Measurements from ENCODE around the gene TWIST2.

Gene TWIST2

GRCh38 chr2:238882082-238882755 is 34.3 kb downstream of the TWIST2 start:
- Mint-ChIP-seq H3K27ac (no peak overlapping the region), H3K9me3 (peaks cover 3% of the 10 kb centered on the region), H3K36me3 (no peaks in the 10 kb centered on the region), H3K4me3 (no peak overlapping the region), H3K27me3 (peaks cover 35% of the 10 kb centered on the region), H3K4me1 (no peaks in the 10 kb centered on the region)
- no peak for ATAC-seq

DNA sequence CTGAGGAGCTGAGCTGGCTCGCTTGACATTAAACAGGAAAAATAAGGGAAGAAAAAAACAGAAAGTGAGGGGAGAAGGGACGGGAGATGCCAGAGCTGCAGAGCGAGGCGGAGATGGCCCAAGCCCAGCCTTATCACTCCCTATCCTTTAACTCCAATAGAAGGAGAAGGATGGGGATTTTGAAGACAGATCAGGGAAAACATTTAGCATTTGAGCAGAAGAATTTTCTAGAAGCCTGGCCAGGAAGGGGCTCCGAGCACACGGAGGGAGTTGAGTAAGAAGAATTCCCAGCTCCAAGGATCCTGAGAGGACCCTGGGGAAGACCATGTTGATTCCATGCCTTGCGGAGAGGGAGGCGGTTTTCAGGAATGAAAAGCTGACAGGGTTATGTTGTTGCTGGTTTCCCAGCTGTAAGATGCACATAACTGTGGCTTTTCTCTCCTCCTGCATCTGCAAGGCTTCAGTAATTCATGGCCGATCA is 35.6 kb downstream of the TWIST2 start:
- Mint-ChIP-seq H3K27me3 (peaks cover 35% of the 10 kb centered on the region), H3K27ac (no peak overlapping the region), H3K36me3 (no peaks in the 10 kb centered on the region), H3K4me3 (no peak overlapping the region), H3K9me3 (peaks cover 3% of the 10 kb centered on the region), H3K4me1 (no peaks in the 10 kb centered on the region)
- no peak for ATAC-seq

- no peak for ATAC-seq
- Mint-ChIP-seq H3K27me3 (peaks cover 35% of the 10 kb centered on the region), H3K27ac (no peak overlapping the region), H3K36me3 (no peaks in the 10 kb centered on the region), H3K4me1 (no peaks in the 10 kb centered on the region), H3K9me3 (peaks cover 3% of the 10 kb centered on the region), H3K4me3 (no peak overlapping the region)
These were observed 36.4 kb downstream of the TWIST2 start for GRCh38 chr2:238884122-238884811.

GRCh38 chr2:238884812-238885408 is 37.0 kb downstream of the TWIST2 start:
- Mint-ChIP-seq H3K36me3 (no peaks in the 10 kb centered on the region), H3K27me3 (peaks cover 35% of the 10 kb centered on the region), H3K27ac (no peak overlapping the region), H3K4me3 (no peak overlapping the region), H3K4me1 (no peaks in the 10 kb centered on the region), H3K9me3 (peaks cover 3% of the 10 kb centered on the region)
- no peak for ATAC-seq

GRCh38 chr2:238886453-238887094 is 38.7 kb downstream of the TWIST2 start:
- no peak for ATAC-seq
- Mint-ChIP-seq H3K9me3 (peaks cover 3% of the 10 kb centered on the region), H3K4me1 (no peaks in the 10 kb centered on the region), H3K27me3 (peaks cover 35% of the 10 kb centered on the region), H3K4me3 (no peak overlapping the region), H3K27ac (no peak overlapping the region), H3K36me3 (no peaks in the 10 kb centered on the region)

- Mint-ChIP-seq H3K4me1 (no peaks in the 10 kb centered on the region), H3K27ac (no peak overlapping the region), H3K4me3 (no peak overlapping the region), H3K27me3 (peaks cover 35% of the 10 kb centered on the region), H3K36me3 (no peaks in the 10 kb centered on the region), H3K9me3 (no peaks in the 10 kb centered on the region)
- ATAC-seq: no peak
These were observed 39.7 kb downstream of the TWIST2 start for GRCh38 chr2:238887616-238888015.

GRCh38 chr2:238888781-238889180 is 40.9 kb downstream of the TWIST2 start:
- no peaks in the 10 kb centered on the region for H3K4me1 Mint-ChIP-seq
- no peaks in the 10 kb centered on the region for H3K9me3 Mint-ChIP-seq
- H3K27ac Mint-ChIP-seq: no peak overlapping the region
- H3K27me3 Mint-ChIP-seq: peaks cover 26% of the 10 kb centered on the region
- no peak for ATAC-seq
- H3K36me3 Mint-ChIP-seq: no peaks in the 10 kb centered on the region
- no peak overlapping the region for H3K4me3 Mint-ChIP-seq

DNA sequence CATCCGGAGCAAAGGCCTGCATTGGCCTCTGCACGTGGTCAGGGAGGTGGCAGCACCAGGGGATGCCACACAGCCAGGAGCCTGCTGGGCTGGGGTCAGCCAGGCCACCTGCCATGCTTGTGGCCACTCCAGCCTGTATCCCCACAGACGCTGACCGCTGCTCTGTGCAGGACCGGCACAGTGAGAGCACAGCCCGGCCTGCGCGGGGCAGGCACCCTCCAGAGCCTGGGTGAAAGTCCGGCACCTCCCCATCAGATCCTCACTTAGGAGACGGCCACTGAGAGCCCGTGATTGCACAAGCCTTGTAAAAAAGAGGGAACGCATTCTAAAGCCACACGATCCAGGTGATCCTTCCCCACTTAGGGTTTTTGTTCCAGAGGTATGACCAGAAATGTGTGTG is 42.2 kb downstream of the TWIST2 start:
- no peak for ATAC-seq
- no peaks in the 10 kb centered on the region for H3K36me3 Mint-ChIP-seq
- H3K9me3 Mint-ChIP-seq: no peaks in the 10 kb centered on the region
- no peak overlapping the region for H3K4me3 Mint-ChIP-seq
- no peak overlapping the region for H3K27ac Mint-ChIP-seq
- H3K4me1 Mint-ChIP-seq: no peaks in the 10 kb centered on the region
- peaks cover 27% of the 10 kb centered on the region for H3K27me3 Mint-ChIP-seq

DNA sequence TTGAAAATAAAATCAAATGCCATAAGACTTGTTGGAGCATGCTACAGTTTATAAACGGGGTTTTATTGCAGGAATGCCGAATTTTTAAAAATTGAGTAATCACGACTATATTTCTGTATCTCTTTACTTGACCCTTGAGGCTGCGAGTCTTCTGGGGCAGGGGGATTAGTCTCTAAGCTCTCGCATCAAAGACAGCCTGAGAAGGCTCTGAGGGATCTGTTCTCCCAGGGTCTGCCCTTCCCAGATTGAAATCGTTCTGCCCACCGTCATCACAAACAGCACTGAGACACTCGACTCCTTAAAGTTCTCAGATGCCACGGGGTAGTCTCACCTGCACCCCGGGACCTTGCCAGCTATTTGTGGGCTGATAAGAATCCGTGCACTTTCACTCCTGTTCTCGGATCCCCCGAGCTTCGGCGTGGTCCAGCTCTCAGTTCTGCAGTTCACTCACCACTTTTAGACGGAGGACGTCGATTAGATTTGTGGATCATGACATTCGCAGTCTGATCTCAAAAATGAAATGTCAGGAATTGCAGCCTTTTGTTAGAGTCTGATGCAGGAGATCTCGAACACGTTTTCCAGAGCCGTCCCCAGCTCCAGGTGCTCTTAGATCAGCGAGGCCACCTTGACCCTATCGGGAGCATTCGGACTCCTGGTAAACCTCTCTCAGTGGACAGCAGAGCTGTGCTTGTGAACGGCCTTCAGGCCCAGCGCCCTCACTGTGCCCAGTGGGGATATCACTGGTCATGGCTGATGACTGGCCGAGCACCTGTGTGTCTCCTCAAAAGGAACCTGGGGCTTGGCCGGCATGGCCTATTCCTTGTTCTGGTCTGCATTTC is 43.0 kb downstream of the TWIST2 start:
- Mint-ChIP-seq H3K27me3 (peaks cover 23% of the 10 kb centered on the region), H3K4me1 (no peaks in the 10 kb centered on the region), H3K36me3 (no peaks in the 10 kb centered on the region), H3K9me3 (no peaks in the 10 kb centered on the region), H3K4me3 (no peak overlapping the region), H3K27ac (no peak overlapping the region)
- ATAC-seq: no peak

DNA sequence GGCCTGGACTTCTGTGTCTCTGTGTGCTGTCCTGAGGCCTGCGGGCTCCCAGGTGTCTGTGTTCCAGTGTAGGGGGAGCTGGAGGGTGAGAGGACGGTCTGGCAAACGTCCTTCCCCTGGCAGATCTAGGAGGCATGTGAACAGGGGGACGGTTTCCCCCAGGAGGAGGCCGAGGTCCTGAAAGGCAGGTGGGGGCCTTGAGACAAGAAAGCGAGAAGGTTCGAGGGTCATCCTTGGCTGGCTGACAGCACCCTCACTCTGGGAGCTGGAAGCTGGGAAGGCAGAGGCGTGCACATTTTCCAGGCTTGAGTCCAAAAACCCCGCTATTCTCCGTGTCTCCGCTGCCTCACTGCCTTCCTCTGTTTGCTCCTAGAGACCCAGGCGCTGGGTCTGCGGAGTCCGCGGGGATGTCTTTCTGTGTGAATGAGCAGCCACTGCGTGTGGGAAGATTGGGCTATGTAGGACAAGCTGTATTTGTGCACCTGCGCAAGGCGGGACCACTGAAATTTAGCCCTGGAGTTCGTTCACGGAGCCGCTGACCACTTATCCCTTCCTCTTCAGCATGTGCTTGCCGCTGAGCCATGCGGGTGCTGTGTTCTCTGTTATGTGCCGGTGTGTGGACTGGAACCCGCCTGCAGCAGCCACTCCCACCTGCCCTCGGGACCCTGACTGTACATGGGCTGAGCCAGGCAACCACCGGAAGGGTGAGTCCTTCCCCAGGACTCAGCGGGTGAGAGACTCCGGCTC is 43.7 kb downstream of the TWIST2 start:
- H3K27me3 Mint-ChIP-seq: peaks cover 16% of the 10 kb centered on the region
- H3K4me3 Mint-ChIP-seq: no peak overlapping the region
- H3K36me3 Mint-ChIP-seq: no peaks in the 10 kb centered on the region

GRCh38 chr2:238892204-238892500 is 44.3 kb downstream of the TWIST2 start:
- H3K4me3 Mint-ChIP-seq: no peak overlapping the region
- H3K27ac Mint-ChIP-seq: no peak overlapping the region
- peaks cover 17% of the 10 kb centered on the region for H3K27me3 Mint-ChIP-seq
- no peaks in the 10 kb centered on the region for H3K9me3 Mint-ChIP-seq
- H3K4me1 Mint-ChIP-seq: no peaks in the 10 kb centered on the region
- no peak for ATAC-seq
- no peaks in the 10 kb centered on the region for H3K36me3 Mint-ChIP-seq

More for the DNA sequence above, 43.7 kb downstream of the TWIST2 start:
- H3K27ac Mint-ChIP-seq: no peak overlapping the region
- no peaks in the 10 kb centered on the region for H3K4me1 Mint-ChIP-seq
- no peaks in the 10 kb centered on the region for H3K9me3 Mint-ChIP-seq
- ATAC-seq: no peak

DNA sequence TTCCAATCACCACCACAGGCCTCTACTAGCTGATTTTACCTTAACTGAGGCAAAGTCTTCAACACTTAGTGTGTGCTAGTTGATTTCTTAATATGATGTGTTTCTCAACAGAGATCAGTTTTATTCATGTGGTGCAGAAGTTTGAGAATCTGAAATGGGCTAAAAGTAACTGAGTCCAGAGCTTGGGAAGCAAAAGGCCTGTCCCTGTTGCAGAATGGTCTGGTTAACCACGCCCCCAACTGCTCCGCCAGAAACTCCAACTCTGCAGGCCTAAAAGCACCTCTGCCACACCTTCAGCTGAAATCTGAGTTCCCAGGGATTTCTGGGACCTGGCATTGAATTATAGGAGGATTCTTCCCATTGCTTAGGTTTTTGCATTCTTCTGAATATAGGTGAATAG is 44.9 kb downstream of the TWIST2 start:
- no peaks in the 10 kb centered on the region for H3K4me1 Mint-ChIP-seq
- no peaks in the 10 kb centered on the region for H3K9me3 Mint-ChIP-seq
- H3K27ac Mint-ChIP-seq: no peak overlapping the region
- no peaks in the 10 kb centered on the region for H3K36me3 Mint-ChIP-seq
- ATAC-seq: no peak
- peaks cover 22% of the 10 kb centered on the region for H3K27me3 Mint-ChIP-seq
- no peak overlapping the region for H3K4me3 Mint-ChIP-seq

GRCh38 chr2:238893349-238894000 is 45.6 kb downstream of the TWIST2 start:
- Mint-ChIP-seq H3K4me3 (no peak overlapping the region), H3K27me3 (peaks cover 22% of the 10 kb centered on the region), H3K27ac (no peak overlapping the region), H3K4me1 (no peaks in the 10 kb centered on the region), H3K36me3 (no peaks in the 10 kb centered on the region), H3K9me3 (no peaks in the 10 kb centered on the region)
- no peak for ATAC-seq

Measured in stimulated activated memory B cell treated with anti-CD40 and anti-IgM and Interleukin-4, amounts not matched to agents 10 μg/mL and 1 μg/mL and 100 μg/mL, for 72 hours (primary cell).